ENCODE results near the gene VAMP1. TPM values are rescaled to one million over a fixed set of nuclear protein-coding genes. Genes with fewer than 3 reads are reported as not detected.
A peak's percentile ranks its signal among the peaks of the same experiment; 100 is the strongest.
"Not testable (repeated sequence)": the region's sequence is repeated elsewhere in the genome, so short reads cannot be mapped to it uniquely, and the experiment has no call there.

Gene VAMP1
- total RNA-seq, 4 donors from 2014 or later: 10.5 to 45.5 (median 17.9) TPM

DNA sequence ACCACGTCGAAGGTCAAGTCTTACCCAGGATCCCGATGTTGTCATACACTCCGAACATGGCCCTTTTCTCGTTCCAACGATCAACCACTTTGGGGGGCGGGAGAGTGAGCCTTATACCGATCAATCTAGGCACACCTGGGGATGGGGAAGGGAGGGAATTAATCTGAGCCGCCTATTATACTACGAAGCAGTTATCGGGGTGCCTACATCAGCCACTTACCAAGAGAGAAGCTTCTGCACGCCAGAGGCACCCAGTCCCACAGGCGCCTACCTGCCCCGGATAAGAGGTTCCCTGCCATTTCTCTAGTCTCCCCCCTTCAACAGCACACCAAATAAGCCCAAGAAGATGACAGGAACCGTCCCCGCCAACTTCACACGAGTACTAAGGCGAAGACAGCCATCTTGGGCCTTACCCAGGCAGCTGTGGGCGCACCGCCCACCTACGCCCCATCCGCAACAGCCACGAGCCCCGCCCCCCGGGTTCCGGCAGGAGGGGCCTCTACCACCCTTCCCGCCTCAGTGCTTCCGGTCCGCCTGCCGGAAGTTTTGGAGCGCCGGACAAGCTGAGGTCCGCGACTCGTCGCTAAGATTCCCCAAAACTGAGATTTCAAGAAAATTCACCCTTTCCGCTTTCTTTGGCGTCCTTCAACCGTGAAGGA lies 22.5 kb upstream of the VAMP1 start, which contains the start of gene MRPL51:
TSS of gene MRPL51 (minus strand) at position 425 of the 659 bp plus-strand sequence. CDS start at position 299, 126 bp downstream.
- Histone ChIP-seq H3K27me3 (no peaks in the 10 kb centered on the region), H3K9me3 (no peaks in the 10 kb centered on the region), H3K36me3 (peaks cover 0 to 38% of the 10 kb centered on the region in 2 donors), H3K27ac (peak within 1 kb of the TSS; percentile 93 to 99 (median 98)), H3K4me3 (peak within 1 kb of the TSS; percentile 84 to 97), H3K4me1 (peaks cover 6 to 48% (median 7%) of the 10 kb centered on the region in 3 donors)
- peak; percentile 69 to 77 for TF ChIP-seq POLR2A (IDR thresholded peaks at IDR 0.05)
- no peak for TF ChIP-seq EP300 (IDR thresholded peaks at IDR 0.05)
- TF ChIP-seq, protein P1, sequence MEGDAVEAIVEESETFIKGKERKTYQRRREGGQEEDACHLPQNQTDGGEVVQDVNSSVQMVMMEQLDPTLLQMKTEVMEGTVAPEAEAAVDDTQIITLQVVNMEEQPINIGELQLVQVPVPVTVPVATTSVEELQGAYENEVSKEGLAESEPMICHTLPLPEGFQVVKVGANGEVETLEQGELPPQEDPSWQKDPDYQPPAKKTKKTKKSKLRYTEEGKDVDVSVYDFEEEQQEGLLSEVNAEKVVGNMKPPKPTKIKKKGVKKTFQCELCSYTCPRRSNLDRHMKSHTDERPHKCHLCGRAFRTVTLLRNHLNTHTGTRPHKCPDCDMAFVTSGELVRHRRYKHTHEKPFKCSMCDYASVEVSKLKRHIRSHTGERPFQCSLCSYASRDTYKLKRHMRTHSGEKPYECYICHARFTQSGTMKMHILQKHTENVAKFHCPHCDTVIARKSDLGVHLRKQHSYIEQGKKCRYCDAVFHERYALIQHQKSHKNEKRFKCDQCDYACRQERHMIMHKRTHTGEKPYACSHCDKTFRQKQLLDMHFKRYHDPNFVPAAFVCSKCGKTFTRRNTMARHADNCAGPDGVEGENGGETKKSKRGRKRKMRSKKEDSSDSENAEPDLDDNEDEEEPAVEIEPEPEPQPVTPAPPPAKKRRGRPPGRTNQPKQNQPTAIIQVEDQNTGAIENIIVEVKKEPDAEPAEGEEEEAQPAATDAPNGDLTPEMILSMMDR (IDR thresholded peaks at IDR 0.05): no peak
- TF ChIP-seq POLR2AphosphoS5 (IDR thresholded peaks at IDR 0.05): peak; percentile 91
- 0 to 2% methylated on average over 5 to 13 of the region's 39 CpGs for WGBS, 2 donors (ENCODE audit: low coverage in 1 of 2)
- ATAC-seq: peak; percentile 95

DNA sequence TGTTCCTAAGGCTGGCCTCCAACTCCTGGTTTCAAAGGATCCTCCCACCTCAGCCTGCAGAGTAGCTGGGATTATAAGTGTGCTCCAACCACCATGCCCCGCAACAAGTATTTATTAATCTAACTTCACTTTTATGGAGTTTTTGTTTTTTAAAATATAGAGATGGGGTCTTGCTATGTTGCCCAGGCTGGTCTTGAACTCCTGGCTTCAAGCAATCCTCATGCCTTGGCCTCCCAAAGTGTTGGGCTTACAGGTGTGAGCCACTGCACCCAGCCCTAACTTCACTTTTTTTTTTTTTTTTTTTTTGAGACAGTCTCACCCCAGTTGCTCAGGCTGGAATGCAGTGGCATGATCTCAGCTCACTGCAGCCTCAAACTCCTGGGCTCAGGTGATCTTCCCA lies 20.2 kb upstream of the VAMP1 start:
- H3K27me3 ChIP-seq, H3K9me3 ChIP-seq, H3K27ac ChIP-seq, H3K4me3 ChIP-seq, ATAC-seq: not testable (repeated sequence)
- Histone ChIP-seq H3K36me3 (peaks cover 0 to 18% of the 10 kb centered on the region in 2 donors), H3K4me1 (peaks cover 6 to 30% (median 7%) of the 10 kb centered on the region in 3 donors)
- WGBS, 2 donors (ENCODE audit: low coverage in 1 of 2): 100% methylated on average over 1 of the region's 1 CpG; no CpG with 5 or more reads in 1 of the 2 donors

DNA sequence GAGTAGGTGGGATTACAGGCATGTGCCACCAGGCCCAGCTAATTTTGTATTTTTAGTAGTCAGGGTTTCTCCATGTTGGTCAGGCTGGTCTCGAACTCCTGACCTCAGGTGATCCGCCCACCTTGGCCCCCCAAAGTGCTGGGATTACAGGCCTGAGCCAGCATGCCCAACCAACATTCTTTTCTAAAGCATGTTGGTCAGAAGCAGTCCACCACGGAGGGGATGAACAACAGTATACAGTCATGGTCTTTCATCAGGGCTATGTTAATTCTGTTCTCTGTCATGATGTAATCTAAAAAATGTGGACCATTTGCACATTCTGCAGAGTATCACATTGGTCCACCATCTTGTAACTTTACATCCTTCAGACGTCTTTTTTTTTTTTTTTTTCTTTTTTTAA lies 19.0 kb upstream of the VAMP1 start:
- Histone ChIP-seq H3K4me3 (no peak overlapping the region), H3K36me3 (peaks cover 0 to 18% of the 10 kb centered on the region in 2 donors), H3K27ac (no peak overlapping the region), H3K27me3 (no peaks in the 10 kb centered on the region), H3K4me1 (peaks cover 1 to 18% (median 2%) of the 10 kb centered on the region in 3 donors), H3K9me3 (no peaks in the 10 kb centered on the region)
- TF ChIP-seq POLR2AphosphoS5 (IDR thresholded peaks at IDR 0.05) (no peak), POLR2A (IDR thresholded peaks at IDR 0.05) (no peak), EP300 (IDR thresholded peaks at IDR 0.05) (no peak)
- TF ChIP-seq, protein P1 (IDR thresholded peaks at IDR 0.05): no peak
- WGBS, 2 donors (ENCODE audit: low coverage in 1 of 2): 23 to 71% methylated on average over 2 to 4 of the region's 4 CpGs
- no peak for ATAC-seq

DNA sequence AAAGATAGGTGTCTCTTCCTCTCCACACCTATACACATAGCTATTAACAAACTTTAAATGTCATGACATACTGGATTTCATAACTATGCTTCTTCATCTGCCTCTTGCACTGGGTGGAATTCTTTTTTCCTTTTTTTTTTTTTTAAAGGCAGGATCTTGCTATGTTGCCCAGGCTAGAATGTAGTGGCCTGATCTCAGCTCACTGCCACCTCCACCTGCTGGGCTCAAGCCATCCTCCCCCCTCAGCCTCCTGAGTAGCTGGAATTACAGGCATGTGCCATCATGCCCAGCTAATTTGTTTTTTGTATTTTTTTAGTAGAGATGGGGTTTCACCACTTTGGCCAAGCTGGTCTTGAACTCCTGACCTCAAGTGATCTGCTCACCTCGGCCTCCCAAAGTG lies 17.8 kb upstream of the VAMP1 start:
- H3K27ac ChIP-seq: no peak overlapping the region
- TF ChIP-seq POLR2A (IDR thresholded peaks at IDR 0.05) (no peak), EP300 (IDR thresholded peaks at IDR 0.05) (no peak)
- H3K9me3 ChIP-seq: no peaks in the 10 kb centered on the region
- H3K36me3 ChIP-seq: peaks cover 0 to 18% of the 10 kb centered on the region in 2 donors
- ATAC-seq: no peak
- no peak overlapping the region for H3K4me3 ChIP-seq
- H3K27me3 ChIP-seq: no peaks in the 10 kb centered on the region
- 88% methylated on average over 1 of the region's 1 CpG; no CpG with 5 or more reads in 1 of the 2 donors for WGBS, 2 donors (ENCODE audit: low coverage in 1 of 2)
- H3K4me1 ChIP-seq: peaks cover 0 to 15% (median 0%) of the 10 kb centered on the region in 3 donors

DNA sequence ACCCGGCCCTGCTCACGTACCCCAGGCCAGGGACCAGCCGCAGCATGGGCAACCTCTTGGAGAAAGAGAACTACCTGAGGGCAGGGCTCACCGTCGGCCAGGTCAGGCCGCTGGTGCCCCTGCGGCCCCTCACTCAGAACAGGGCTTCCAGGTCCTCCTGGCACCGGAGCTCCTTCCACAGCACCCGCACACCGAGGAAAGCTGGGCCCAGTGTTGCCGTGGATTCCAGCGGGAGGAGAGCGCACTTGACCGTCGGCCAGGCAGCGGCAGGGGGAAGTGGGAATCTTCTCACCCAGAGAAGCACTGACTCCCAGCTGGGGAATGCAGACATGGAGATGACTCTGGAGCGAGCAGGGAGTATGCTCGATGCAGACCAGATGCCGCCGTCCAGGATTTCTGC lies 7.9 kb upstream of the VAMP1 start:
- TF ChIP-seq POLR2AphosphoS5 (IDR thresholded peaks at IDR 0.05): no peak
- TF ChIP-seq EP300 (IDR thresholded peaks at IDR 0.05): no peak
- TF ChIP-seq POLR2A (IDR thresholded peaks at IDR 0.05): no peak
- TF ChIP-seq, protein P1 (IDR thresholded peaks at IDR 0.05): no peak
- H3K9me3 ChIP-seq: no peaks in the 10 kb centered on the region
- WGBS, 2 donors (ENCODE audit: low coverage in 1 of 2): no CpG with 5 or more reads among the region's 20 CpGs
- no peak for ATAC-seq
- H3K27ac ChIP-seq: no peak overlapping the region
- no peaks in the 10 kb centered on the region for H3K36me3 ChIP-seq
- no peak overlapping the region for H3K4me3 ChIP-seq
- H3K4me1 ChIP-seq: no peaks in the 10 kb centered on the region
- peaks cover 3% of the 10 kb centered on the region for H3K27me3 ChIP-seq

DNA sequence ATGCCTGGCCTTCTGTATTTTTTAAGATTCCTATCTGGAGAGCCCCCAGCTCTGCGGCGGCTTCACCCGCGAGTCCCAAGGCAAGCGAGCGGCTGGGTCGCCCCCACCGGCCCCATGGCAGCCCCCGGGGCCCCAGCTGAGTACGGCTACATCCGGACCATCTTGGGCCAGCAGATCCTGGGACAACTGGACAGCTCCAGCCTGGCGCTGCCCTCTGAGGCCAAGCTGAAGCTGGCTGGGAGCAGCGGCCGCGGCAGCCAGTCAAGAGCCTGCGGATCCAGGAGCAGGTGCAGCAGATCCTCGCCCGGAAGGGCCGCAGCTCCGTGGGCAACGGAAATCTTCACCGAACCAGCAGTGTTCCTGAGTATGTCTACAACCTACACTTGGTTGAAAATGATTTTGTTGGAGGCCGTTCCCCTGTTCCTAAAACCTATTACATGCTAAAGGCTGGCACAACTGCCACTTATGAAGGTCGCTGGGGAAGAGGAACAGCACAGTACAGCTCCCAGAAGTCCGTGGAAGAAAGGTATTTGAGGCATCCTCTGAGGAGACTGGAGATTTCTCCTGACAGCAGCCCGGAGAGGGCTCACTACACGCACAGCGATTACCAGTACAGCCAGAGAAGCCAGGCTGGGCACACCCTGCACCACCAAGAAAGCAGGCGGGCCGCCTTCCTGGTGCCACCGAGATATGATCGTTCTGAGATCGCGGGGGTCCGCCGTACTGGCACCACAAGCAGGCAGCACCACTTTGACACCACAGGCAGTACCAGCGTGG lies 7.3 kb upstream of the VAMP1 start:
- not testable (repeated sequence) for H3K9me3 ChIP-seq, ATAC-seq, H3K27me3 ChIP-seq, H3K36me3 ChIP-seq, H3K4me1 ChIP-seq, H3K27ac ChIP-seq, H3K4me3 ChIP-seq
- WGBS, 2 donors (ENCODE audit: low coverage in 1 of 2): 60 to 90% methylated on average over 1 to 7 of the region's 37 CpGs
